ENCODE results near the gene RP9.

DNA sequence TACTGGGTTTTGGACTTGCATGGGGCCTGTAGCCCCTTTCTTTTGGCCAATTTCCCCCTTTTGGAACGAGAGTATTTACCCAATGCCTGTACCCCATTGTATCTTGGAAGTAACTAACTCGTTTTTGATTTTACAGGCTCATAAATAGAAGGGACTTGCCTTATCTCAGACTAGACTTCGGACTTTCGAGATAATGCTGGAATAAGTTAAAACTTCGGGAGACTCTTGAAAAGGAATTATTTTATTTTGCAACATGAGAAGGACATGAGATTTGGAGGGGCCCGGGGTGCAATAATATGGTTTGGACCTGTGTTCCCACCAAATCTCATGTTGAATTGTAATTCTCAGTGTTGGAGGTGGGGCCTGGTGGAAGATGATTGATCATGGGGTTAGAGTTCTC, 38.4 kb downstream of the RP9 start:
- TF ChIP-seq, protein P1, sequence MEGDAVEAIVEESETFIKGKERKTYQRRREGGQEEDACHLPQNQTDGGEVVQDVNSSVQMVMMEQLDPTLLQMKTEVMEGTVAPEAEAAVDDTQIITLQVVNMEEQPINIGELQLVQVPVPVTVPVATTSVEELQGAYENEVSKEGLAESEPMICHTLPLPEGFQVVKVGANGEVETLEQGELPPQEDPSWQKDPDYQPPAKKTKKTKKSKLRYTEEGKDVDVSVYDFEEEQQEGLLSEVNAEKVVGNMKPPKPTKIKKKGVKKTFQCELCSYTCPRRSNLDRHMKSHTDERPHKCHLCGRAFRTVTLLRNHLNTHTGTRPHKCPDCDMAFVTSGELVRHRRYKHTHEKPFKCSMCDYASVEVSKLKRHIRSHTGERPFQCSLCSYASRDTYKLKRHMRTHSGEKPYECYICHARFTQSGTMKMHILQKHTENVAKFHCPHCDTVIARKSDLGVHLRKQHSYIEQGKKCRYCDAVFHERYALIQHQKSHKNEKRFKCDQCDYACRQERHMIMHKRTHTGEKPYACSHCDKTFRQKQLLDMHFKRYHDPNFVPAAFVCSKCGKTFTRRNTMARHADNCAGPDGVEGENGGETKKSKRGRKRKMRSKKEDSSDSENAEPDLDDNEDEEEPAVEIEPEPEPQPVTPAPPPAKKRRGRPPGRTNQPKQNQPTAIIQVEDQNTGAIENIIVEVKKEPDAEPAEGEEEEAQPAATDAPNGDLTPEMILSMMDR (IDR thresholded peaks at IDR 0.05) = no peak
- TF ChIP-seq EZH2phosphoT487 (IDR thresholded peaks at IDR 0.05) = no peak
